Fibroblast of the aortic adventitia (primary cell): Measurements from ENCODE around the gene CDPF1. TPM values are rescaled to one million over a fixed set of nuclear protein-coding genes. Genes with fewer than 3 reads are reported as not detected.
"Not testable (repeated sequence)": the region's sequence is repeated elsewhere in the genome, so short reads cannot be mapped to it uniquely, and the experiment has no call there.

Experiments used
- DNase-seq: peaks from one replicate; pipeline ENCODE4 v3.0.0-alpha.2; 2010; ENCODE audit warnings: low read depth
- H3K4me3 ChIP-seq: 2 replicates; pipeline ENCODE4 v1.5.1; 2011; ENCODE audit warnings: low read depth, mild to moderate bottlenecking, control low read depth, low read length, moderate library complexity
- CTCF ChIP-seq: IDR thresholded peaks from 2 replicates; pipeline ENCODE4 v1.5.1; 2011; ENCODE audit warnings: mild to moderate bottlenecking, low read length, control low read depth, inconsistent platforms; ENCODE audit not compliant: insufficient read depth
- total RNA-seq: library from RNA; depleted of rRNA; stranded (reverse); fragments of >200 nt; gene quantifications from 2 replicates; pipeline ENCODE4 v1.2.3, GENCODE V29; 2012; ENCODE audit warnings: low replicate concordance

CDPF1 gene
- total RNA-seq, 1 donor, result 7.7 TPM

DNA sequence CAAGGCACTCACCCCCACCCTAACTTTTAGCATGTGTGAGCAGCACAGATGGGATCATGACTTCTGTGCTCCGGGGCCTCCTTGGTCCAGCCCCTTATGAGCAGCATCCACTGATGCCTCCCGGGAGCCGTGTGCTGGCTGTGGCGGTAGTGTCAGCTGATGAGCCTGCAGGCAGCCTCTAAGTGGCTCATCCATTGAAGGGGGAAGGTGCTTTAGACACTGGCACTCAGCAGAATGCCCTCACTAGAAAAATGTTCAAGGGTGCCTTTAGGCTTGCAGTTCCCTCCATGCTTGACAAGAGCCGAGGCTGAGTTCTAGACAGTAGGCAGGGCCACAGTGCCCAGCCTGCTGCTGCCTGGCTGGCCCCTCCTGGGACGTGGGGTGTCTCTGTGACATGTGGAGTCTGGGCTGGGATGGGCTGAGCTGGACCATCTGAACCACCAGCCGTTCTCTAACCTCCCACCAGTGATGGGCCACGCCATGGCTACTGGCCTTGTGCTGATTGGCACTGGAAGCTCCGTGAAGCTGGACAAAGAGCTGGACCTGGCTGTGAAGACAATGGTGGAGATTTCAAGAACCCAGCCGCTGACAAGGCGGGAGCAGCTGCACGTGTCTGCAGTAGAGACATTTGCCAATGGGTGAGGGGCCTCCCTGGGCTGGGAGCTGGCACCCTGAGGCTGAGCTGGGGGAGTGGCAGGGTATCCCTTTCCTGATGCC is 23.5 kb upstream of the CDPF1 start:
- TF ChIP-seq CTCF, result no peak
- DNase-seq, result no peak
- no peak overlapping the region for H3K4me3 ChIP-seq

GRCh38 chr22:46272762-46273431 is 22.8 kb upstream of the CDPF1 start:
- no peak for DNase-seq
- no peak for TF ChIP-seq CTCF
- H3K4me3 ChIP-seq, result no peak overlapping the region

GRCh38 chr22:46272196-46272595 is 22.1 kb upstream of the CDPF1 start:
- TF ChIP-seq CTCF, result no peak
- no peak for DNase-seq
- H3K4me3 ChIP-seq, result no peak overlapping the region

DNA sequence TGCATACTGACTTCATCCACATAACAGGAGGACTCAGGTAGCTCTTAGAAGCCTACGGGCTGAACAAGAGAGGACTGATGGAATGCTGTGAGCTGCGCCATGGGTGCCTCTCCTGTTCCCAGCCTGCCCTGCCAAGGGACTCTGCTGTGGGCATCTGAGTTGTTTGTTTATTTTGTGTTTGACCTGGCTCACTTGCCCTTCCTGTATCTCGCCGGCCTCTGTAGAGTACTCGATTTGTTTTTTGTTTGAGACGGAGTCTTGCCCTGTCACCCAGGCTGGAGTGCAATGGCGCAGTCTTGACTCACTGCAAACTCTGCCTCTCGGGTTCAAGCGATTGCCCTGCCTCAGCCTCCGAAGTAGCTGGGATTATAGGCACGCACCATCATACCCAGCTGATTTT is 19.5 kb upstream of the CDPF1 start:
- no peak overlapping the region for H3K4me3 ChIP-seq
- no peak for TF ChIP-seq CTCF
- no peak for DNase-seq

- peak; percentile 72 for DNase-seq
- no peak for TF ChIP-seq CTCF
- peak within 1 kb of the TSS; percentile 87 for H3K4me3 ChIP-seq
These were observed 17.6 kb upstream of the CDPF1 start, which contains the start of gene TTC38 for GRCh38 chr22:46267431-46268279. Gene TTC38 (plus strand): TSS chr22:46268008. CDS start chr22:46268040, 32 bp downstream.

- DNase-seq, H3K4me3 ChIP-seq: not testable (repeated sequence)
These were observed 15.5 kb upstream of the CDPF1 start for GRCh38 chr22:46265627-46266026.

DNA sequence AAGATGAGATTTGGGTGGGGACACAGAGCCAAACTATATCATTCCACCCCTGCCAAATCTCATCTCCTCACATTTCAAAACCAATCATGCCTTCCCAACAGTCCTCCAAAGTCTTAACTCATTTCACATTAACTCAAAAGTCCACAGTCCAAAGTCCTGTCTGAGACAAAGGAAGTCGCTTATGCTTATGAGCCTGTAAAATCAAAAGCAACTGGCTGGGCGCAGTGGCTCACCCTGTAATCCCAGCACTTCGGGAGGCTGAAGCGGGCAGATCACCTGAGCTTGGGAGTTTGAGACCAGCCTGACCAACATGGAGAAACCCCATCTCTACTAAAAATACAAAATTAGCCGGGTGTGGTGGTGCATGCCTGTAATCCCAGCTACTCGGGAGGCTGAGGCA is 14.4 kb upstream of the CDPF1 start:
- DNase-seq, H3K4me3 ChIP-seq: not testable (repeated sequence)
